ENCODE data around the gene DPP4. TPM values are rescaled to one million over a fixed set of nuclear protein-coding genes. Genes with fewer than 3 reads are reported as not detected.

DPP4 gene
- total and polyA plus RNA-seq, 2 of the 4 experiments (the other 2 are of a cell fraction), result 13.2 to 19.0 TPM

GRCh38 chr2:162091325-162092007, 17.5 kb upstream of the DPP4 start:
- no peak overlapping the region for H3K4me3 ChIP-seq (ENCODE audit: insufficient read depth, low read depth, low read length)
- ATAC-seq (ENCODE audit: low read depth) (0 out of 2 replicates have a peak, but pooled peaks have one; percentile 22), DNase-seq (peak; percentile 42)
- peak overlapping the region; percentile 26 for H2AK9ac ChIP-seq (replicated peaks; ENCODE audit: low read depth, low read length, poor library complexity)
- H2BK120ac ChIP-seq (ENCODE audit: low read depth, low read length), result peak overlapping the region; percentile 69
- H3K27ac ChIP-seq (ENCODE audit: insufficient read depth, low read length), result no peak overlapping the region
- peak overlapping the region; percentile 53 for H4K91ac ChIP-seq (ENCODE audit: insufficient read depth, low read depth, low read length)
- peak overlapping the region; percentile 71 for H2BK20ac ChIP-seq (ENCODE audit: low read depth, low read length)
- no peak overlapping the region for H3K4me2 ChIP-seq (ENCODE audit: low read depth, low read length)
- no peak overlapping the region for H2BK5ac ChIP-seq (ENCODE audit: low read depth, low read length, poor library complexity, severe bottlenecking)
- 0 out of 2 replicates have a peak overlapping the region, but pooled peaks have one; percentile 44 for H3K23ac ChIP-seq (ENCODE audit: low read depth, low read length)
- POLR2A ChIA-PET (ENCODE audit: unreplicated experiment), result no interaction called here
- H3K18ac ChIP-seq (ENCODE audit: low read depth, low read length), result peak overlapping the region; percentile 38
- H4K5ac ChIP-seq (ENCODE audit: low read depth, low read length), result peak overlapping the region; percentile 25
- H3K27me3 ChIP-seq (ENCODE audit: control insufficient read depth, insufficient read depth, low read length), result no peaks in the 10 kb centered on the region
- no peak overlapping the region; the same call in 1 of the 2 replicates for H3K14ac ChIP-seq (replicated peaks; ENCODE audit: low read depth, low read length)
- peak overlapping the region; percentile 84 for H2AK5ac ChIP-seq (ENCODE audit: low read depth, low read length)
- CTCF ChIA-PET, result no interaction called here
- H4K20me1 ChIP-seq (ENCODE audit: insufficient read depth, low read length), result no peaks in the 10 kb centered on the region
- in situ Hi-C loops (cut with MboI; ENCODE audit: low sequenced_read_pairs), result no loop called here
- no peak overlapping the region for H3K9ac ChIP-seq (ENCODE audit: low read depth, low read length)
- H3K79me1 ChIP-seq (ENCODE audit: low read depth in 1 of 2, low read length in 2 of 2), result no peaks in the 10 kb centered on the region
- no peaks in the 10 kb centered on the region for H3K9me3 ChIP-seq (ENCODE audit: control insufficient read depth, insufficient read depth, low read length)
- 97% methylated on average over 3 of the region's 7 CpGs; no CpG with 5 or more reads in 1 of the 2 experiments for WGBS, 2 experiments (ENCODE audit: extremely low coverage in 2 of 2, insufficient read length in 1 of 2)
- intact Hi-C loops (cut with micrococcal nuclease), result no loop called here
- peaks cover 2% of the 10 kb centered on the region; the same call in 1 of the 2 replicates for H3K9me1 ChIP-seq (ENCODE audit: insufficient read depth, low read length)
- peaks cover 11% of the 10 kb centered on the region for H3K4me1 ChIP-seq (ENCODE audit: control insufficient read depth, insufficient read depth, low read length)
- H3K56ac ChIP-seq (ENCODE audit: extremely low read depth, insufficient read depth, low read length), result no peak overlapping the region
- H2AFZ ChIP-seq (replicated peaks; ENCODE audit: low read length, poor library complexity), result peak overlapping the region; percentile 58
- BruUV-seq (replicated peaks), result no TSS peak
- peak overlapping the region; percentile 59 for H3K4ac ChIP-seq (ENCODE audit: low read depth, low read length)
- no peaks in the 10 kb centered on the region for H3K36me3 ChIP-seq (ENCODE audit: control insufficient read depth, insufficient read depth, low read length)
- dilution Hi-C loops (cut with HindIII; ENCODE audit: low sequenced_read_pairs, unreplicated experiment), result no loop called here
- peak overlapping the region; percentile 55; the same call in 2 of the 3 replicates for H2BK15ac ChIP-seq (ENCODE audit: low read depth, low read length)
- peak overlapping the region; percentile 44 to 61; a peak in 3 of 4 replicates for H4K8ac ChIP-seq (ENCODE audit: low read depth in 2 of 2, low read length in 2 of 2)
- TF ChIP-seq USF2 (IDR thresholded peaks at IDR 0.05; ENCODE audit: low read depth, low read length) (no peak), POLR2A (IDR thresholded peaks at IDR 0.05; ENCODE audit: low read depth, low read length) (no peak), SMC3 (IDR thresholded peaks at IDR 0.05; ENCODE audit: low read depth, low read length) (no peak), BHLHE40 (IDR thresholded peaks at IDR 0.05; ENCODE audit: low read depth, low read length) (no peak), CEBPB (IDR thresholded peaks at IDR 0.05; ENCODE audit: low read depth, low read length) (no peak), MAZ (IDR thresholded peaks at IDR 0.05; ENCODE audit: borderline replicate concordance, low read depth, low read length) (no peak), FOS (IDR thresholded peaks at IDR 0.05; ENCODE audit: low read depth, low read length) (no peak), CTCF (conservative IDR thresholded peaks at IDR 0.05; ENCODE audit: low read depth, low read length) (no peak), CHD1 (IDR thresholded peaks at IDR 0.05; ENCODE audit: low read depth, low read length) (no peak), MAFK (IDR thresholded peaks at IDR 0.05; ENCODE audit: low read depth, low read length) (no peak), RAD21 (IDR thresholded peaks at IDR 0.05; ENCODE audit: low read length) (no peak), RCOR1 (IDR thresholded peaks at IDR 0.05; ENCODE audit: insufficient replicate concordance, low read length) (no peak), ELK1 (IDR thresholded peaks at IDR 0.05; ENCODE audit: borderline replicate concordance, low read depth, low read length) (no peak), MXI1 (IDR thresholded peaks at IDR 0.05; ENCODE audit: borderline replicate concordance, low read depth, low read length) (no peak), RFX5 (IDR thresholded peaks at IDR 0.05; ENCODE audit: low read depth, low read length) (no peak)
